Ishikawa (cell line): ENCODE measurements around the gene TRIM58.

Experiments used
- FOXM1 ChIP-seq: IDR thresholded peaks from 2 replicates; pipeline ENCODE4 v1.6.1; 2012; ENCODE audit warnings: low read depth, borderline replicate concordance
- TAF1 ChIP-seq: IDR thresholded peaks from 2 replicates; pipeline ENCODE4 v1.6.1; 2012; ENCODE audit warnings: low read depth, mild to moderate bottlenecking
- TCF12 ChIP-seq: IDR thresholded peaks from 2 replicates; pipeline ENCODE4 v1.6.1; 2012; ENCODE audit warnings: low read depth

DNA sequence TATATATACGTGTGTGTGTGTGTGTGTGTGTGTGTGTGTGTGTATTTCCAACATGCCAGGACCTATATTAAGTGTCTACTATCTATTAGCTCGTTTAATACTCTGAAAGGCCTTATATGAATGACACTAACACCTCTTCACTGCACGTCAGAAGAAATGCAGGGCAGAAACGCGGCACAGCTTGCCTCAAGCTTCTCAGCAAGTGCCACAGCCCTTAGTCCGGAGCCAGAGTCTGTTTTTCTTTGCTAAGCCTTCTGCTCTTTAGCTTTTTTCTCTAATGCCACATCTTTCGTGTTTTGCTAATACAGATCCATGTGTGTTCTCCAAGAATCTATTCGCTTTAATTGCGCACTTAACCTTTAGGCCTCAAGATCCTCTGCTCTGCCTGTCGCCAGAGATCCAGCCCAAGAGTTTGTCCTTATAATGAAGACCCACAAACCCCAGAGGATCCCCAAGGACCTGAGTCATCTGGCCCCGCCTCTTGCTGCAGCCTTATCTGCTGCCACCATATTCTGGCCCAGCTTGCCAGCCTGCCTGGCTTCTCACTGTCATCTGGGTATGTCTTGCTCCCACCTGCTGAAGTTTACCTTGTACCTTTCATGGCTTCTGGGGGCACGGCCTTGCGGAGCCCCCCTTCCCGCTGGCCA is 2.0 kb upstream of the TRIM58 start:
- TF ChIP-seq FOXM1, result no peak
- TF ChIP-seq TCF12, result no peak
- TF ChIP-seq TAF1, result no peak
